Aorta (tissue), 5 donors: ENCODE results near the gene ACSL3. TPM values are rescaled to one million over a fixed set of nuclear protein-coding genes. Genes with fewer than 3 reads are reported as not detected.
"Not testable (repeated sequence)": the region's sequence is repeated elsewhere in the genome, so short reads cannot be mapped to it uniquely, and the experiment has no call there.

Experiments used
- ATAC-seq: fragments of 200-7000 bp; cut with Tn5 transposase; one replicate; pipeline ENCODE4 v1.9.1; 2022; ENCODE audit warnings: moderate library complexity; ENCODE audit not compliant: low FRiP score
- DNase-seq, 2 donors: peaks; one replicate each; pipeline ENCODE4 v3.0.0-alpha.2; 2020
- H3K27ac ChIP-seq, 2 donors: one replicate each; pipeline ENCODE4 v1.5.1; 2013; ENCODE audit warnings: low read length in 2 of 2, mild to moderate bottlenecking in 2 of 2, moderate library complexity in 2 of 2, control low read depth in 1 of 2, inconsistent platforms in 1 of 2, low read depth in 1 of 2
- H3K27me3 ChIP-seq, 2 donors: one replicate each; pipeline ENCODE4 v1.6.1; 2013; ENCODE audit warnings: control low read depth in 1 of 2, low read length in 1 of 2, mild to moderate bottlenecking in 1 of 2, moderate library complexity in 1 of 2; ENCODE audit not compliant: insufficient read depth in 2 of 2, control insufficient read depth in 1 of 2
- H3K36me3 ChIP-seq, 2 donors: one replicate each; pipeline ENCODE4 v1.6.1; 2013; ENCODE audit warnings: control low read depth in 1 of 2, low read length in 1 of 2, mild to moderate bottlenecking in 1 of 2; ENCODE audit not compliant: insufficient read depth in 2 of 2, control insufficient read depth in 1 of 2
- H3K4me1 ChIP-seq, 2 donors: one replicate each; pipeline ENCODE4 v1.6.1; 2013; ENCODE audit warnings: low read length in 2 of 2, control low read depth in 1 of 2, mild to moderate bottlenecking in 1 of 2, moderate library complexity in 1 of 2; ENCODE audit not compliant: insufficient read depth in 2 of 2, control insufficient read depth in 1 of 2
- H3K4me3 ChIP-seq, 2 donors: one replicate each; pipeline ENCODE4 v1.5.1; 2013; ENCODE audit warnings: low read length in 2 of 2, control low read depth in 1 of 2, mild to moderate bottlenecking in 1 of 2
- H3K9me3 ChIP-seq: one replicate; pipeline ENCODE4 v1.6.1; 2013; ENCODE audit warnings: mild to moderate bottlenecking, low read length; ENCODE audit not compliant: control insufficient read depth
- WGBS, 2 donors: extraction: QIAGEN DNeasy Blood & Tissue Kit; methylation state at CpG; one replicate each; pipeline ENCODE4 v1.1.7; 2013; 5-methylcytosine and 5-hydroxymethylcytosine counted together
- intact Hi-C, 2 donors: fragments of 100-400 bp; cut with DNase I; formaldehyde crosslinking; loops; one replicate each; pipeline versions ENCODE4 v1.14.2 to v1.15.0; 2022
- polyA plus RNA-seq, 2 donors: library from polyadenylated mRNA; stranded (reverse); fragments of 200-250 nt; gene quantifications; one replicate each; pipeline ENCODE4 v1.2.3, GENCODE V29; 2013
- total RNA-seq, 2 donors: library from RNA; stranded (reverse); fragmentation: NEBNext Ultra II Directional; extraction: Animal tissue kit (Norgen Biotek cat#: 25700); gene quantifications; one replicate each; pipeline ENCODE4 v1.2.1, GENCODE V29; 2021
- donor health status: healthy with polysubstance abuse.
- donor health status: Bipolar disorder and iron deficiency.
- donor health status: DM: no; HTN: no; CAD: no.
- donor health status: DM: no; HTN: no; CAD: no.
- donor health status: DM: yes; HTN: yes; CAD: no.

The ACSL3 gene
- total and polyA plus RNA-seq, 4 donors, result 14.0 to 69.0 (median 52.9) TPM

- H3K27ac ChIP-seq, result no peak overlapping the region
- intact Hi-C loops, result loop anchor here in 1 of 2 donors (5.0 kb wide), 1 partner anchor 119 kb away; no protein-coding TSS in a partner anchor
- 97% methylated on average over 3 of the region's 3 CpGs for WGBS, 2 donors
- H3K27me3 ChIP-seq, result no peaks in the 10 kb centered on the region
- DNase-seq, result no peak
- H3K4me1 ChIP-seq, result peaks cover 4 to 10% of the 10 kb centered on the region in 2 donors
- H3K36me3 ChIP-seq, result no peaks in the 10 kb centered on the region
- H3K4me3 ChIP-seq, result no peak overlapping the region
- no peaks in the 10 kb centered on the region for H3K9me3 ChIP-seq
- no peak for ATAC-seq
Observed at GRCh38 chr2:222982909-222983265, 122.1 kb downstream of the ACSL3 start.

DNA sequence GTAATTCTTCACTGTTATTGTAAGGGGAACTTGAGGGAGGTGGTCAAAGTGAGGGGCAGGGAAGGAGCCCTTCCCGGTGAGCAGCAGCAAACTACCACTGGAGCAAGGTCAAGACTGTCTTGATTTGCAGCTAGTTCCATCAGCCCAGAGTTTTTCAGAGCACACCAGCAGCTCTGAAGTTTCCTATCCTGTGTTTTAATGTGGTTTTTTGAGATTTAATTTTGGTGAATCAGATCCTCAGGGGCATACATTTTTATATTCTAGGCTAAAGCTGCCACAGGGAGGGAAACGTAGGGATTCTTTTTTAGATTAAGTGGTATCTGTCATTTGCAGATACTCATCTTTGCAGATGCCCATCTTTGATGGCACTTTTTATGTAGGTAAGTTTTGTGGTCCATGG lies 124.1 kb downstream of the ACSL3 start:
- DNase-seq (no peak), ATAC-seq (no peak)
- Histone ChIP-seq H3K9me3 (no peaks in the 10 kb centered on the region), H3K4me1 (peaks cover 4 to 8% of the 10 kb centered on the region in 2 donors), H3K27me3 (no peaks in the 10 kb centered on the region), H3K27ac (no peak overlapping the region), H3K4me3 (no peak overlapping the region), H3K36me3 (no peaks in the 10 kb centered on the region)
- intact Hi-C loops, result loop anchor here in 1 of 2 donors (5.0 kb wide), 1 partner anchor 117 kb away; no protein-coding TSS in a partner anchor
- 55 to 75% methylated on average over 2 of the region's 2 CpGs for WGBS, 2 donors

GRCh38 chr2:222989431-222989830 lies 128.6 kb downstream of the ACSL3 start:
- no peak overlapping the region for H3K27ac ChIP-seq
- H3K4me1 ChIP-seq, result peaks cover 6 to 11% of the 10 kb centered on the region in 2 donors
- intact Hi-C loops, result no loop called here
- ATAC-seq (no peak), DNase-seq (no peak)
- no peaks in the 10 kb centered on the region for H3K36me3 ChIP-seq
- no peaks in the 10 kb centered on the region for H3K27me3 ChIP-seq
- H3K4me3 ChIP-seq, result no peak overlapping the region
- no peaks in the 10 kb centered on the region for H3K9me3 ChIP-seq

DNA sequence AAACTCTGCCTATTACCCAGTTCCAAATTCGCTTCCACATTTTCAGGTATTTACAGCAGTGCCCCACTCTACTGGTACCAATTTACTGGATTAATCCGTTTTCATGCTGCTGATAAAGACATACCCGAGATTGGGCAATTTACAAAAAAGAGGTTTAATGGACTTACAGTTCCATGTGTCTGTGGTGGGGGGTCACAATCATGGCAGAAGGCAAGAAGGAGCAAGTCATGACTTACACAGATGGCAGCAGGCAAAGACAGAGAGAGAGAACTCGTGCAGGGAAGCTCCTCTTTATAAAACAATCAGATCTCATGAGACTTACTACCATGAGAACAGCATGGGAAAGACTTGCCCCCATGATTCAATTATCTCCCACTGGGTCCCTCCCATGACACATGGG lies 129.4 kb downstream of the ACSL3 start:
- H3K27ac ChIP-seq, intact Hi-C loops: not testable (repeated sequence)
- WGBS, 2 donors, result 91 to 92% methylated on average over 4 of the region's 4 CpGs

DNA sequence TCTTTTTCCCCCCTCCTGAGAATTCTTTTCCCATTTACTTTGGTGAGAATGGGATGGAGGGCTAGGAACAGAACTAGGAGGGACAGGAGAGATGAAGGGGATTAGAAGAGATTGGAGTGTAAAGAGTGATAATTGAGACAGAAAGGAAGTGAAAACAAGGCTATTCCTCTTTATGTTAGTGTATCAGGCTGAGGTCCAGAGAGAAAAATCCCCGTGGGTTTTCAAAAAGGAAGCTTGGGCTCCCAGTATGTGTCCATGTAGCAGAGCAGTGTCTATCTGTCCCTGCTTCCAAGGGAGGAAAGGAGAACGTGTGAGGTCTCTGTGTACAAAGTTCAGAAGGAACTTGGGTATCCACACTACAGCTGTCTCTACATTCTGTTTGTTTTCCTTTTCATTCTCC lies 131.3 kb downstream of the ACSL3 start:
- Histone ChIP-seq H3K4me1 (peaks cover 3 to 8% of the 10 kb centered on the region in 2 donors), H3K36me3 (no peaks in the 10 kb centered on the region), H3K9me3 (no peaks in the 10 kb centered on the region), H3K27ac (no peak overlapping the region), H3K27me3 (no peaks in the 10 kb centered on the region), H3K4me3 (no peak overlapping the region)
- no peak for DNase-seq
- 57 to 64% methylated on average over 2 of the region's 2 CpGs for WGBS, 2 donors
- intact Hi-C loops, result no loop called here
- no peak for ATAC-seq

More for the DNA sequence above, 129.4 kb downstream of the ACSL3 start:
- H3K9me3 ChIP-seq, ATAC-seq, H3K36me3 ChIP-seq, H3K27me3 ChIP-seq, DNase-seq, H3K4me3 ChIP-seq: not testable (repeated sequence)
- peaks cover 5 to 16% of the 10 kb centered on the region in 2 donors for H3K4me1 ChIP-seq

Other genes starting within 250 kb of the ACSL3 start
- 10 to 100 TPM; 12.6 to 14.6 TPM for gene FARSB, start 204.9 kb upstream of the ACSL3 start, total RNA-seq
- 10 to 100 TPM in 1 of 2 donors, 1 to 10 TPM in 1; 8.4 to 11.4 TPM for gene FARSB, start 204.9 kb upstream of the ACSL3 start, polyA plus RNA-seq
- not detected for gene MOGAT1, start 189.4 kb upstream of the ACSL3 start, total RNA-seq
- not detected for gene MOGAT1, start 189.4 kb upstream of the ACSL3 start, polyA plus RNA-seq
- 10 to 100 TPM; 10.9 to 21.5 TPM for gene KCNE4, start 191.2 kb downstream of the ACSL3 start, total RNA-seq
- 1 to 10 TPM; 4.4 to 8.7 TPM for gene KCNE4, start 191.2 kb downstream of the ACSL3 start, polyA plus RNA-seq